Measurements from ENCODE around the gene ELANE.

The ELANE gene

DNA sequence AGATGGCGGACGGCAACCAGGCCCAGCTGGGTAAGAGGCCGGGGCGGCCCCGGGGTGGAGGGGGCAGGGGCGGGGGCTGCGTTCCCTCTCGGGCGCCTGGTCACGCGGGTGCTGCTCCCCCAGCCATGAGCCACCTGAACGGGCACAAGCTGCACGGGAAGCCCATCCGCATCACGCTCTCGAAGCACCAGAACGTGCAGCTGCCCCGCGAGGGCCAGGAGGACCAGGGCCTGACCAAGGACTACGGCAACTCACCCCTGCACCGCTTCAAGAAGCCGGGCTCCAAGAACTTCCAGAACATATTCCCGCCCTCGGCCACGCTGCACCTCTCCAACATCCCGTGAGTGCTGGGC, 43.7 kb upstream of the ELANE start:
- Histone ChIP-seq H3K27me3 (no peaks in the 10 kb centered on the region), H3K36me3 (peaks cover 84 to 99% (median 95%) of the 10 kb centered on the region in 3 donors), H3K4me1 (peaks cover 0 to 10% (median 0%) of the 10 kb centered on the region in 4 donors), H3K27ac (no peak overlapping the region), H3K4me3 (no peak overlapping the region), H3K9me3 (no peaks in the 10 kb centered on the region)
- DNase-seq, result no peak
- intact Hi-C loops (cut with DNase I; ENCODE audit: low total_unique reads), result no loop called here
- TF ChIP-seq, protein P1, sequence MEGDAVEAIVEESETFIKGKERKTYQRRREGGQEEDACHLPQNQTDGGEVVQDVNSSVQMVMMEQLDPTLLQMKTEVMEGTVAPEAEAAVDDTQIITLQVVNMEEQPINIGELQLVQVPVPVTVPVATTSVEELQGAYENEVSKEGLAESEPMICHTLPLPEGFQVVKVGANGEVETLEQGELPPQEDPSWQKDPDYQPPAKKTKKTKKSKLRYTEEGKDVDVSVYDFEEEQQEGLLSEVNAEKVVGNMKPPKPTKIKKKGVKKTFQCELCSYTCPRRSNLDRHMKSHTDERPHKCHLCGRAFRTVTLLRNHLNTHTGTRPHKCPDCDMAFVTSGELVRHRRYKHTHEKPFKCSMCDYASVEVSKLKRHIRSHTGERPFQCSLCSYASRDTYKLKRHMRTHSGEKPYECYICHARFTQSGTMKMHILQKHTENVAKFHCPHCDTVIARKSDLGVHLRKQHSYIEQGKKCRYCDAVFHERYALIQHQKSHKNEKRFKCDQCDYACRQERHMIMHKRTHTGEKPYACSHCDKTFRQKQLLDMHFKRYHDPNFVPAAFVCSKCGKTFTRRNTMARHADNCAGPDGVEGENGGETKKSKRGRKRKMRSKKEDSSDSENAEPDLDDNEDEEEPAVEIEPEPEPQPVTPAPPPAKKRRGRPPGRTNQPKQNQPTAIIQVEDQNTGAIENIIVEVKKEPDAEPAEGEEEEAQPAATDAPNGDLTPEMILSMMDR (IDR thresholded peaks at IDR 0.05), result no peak

DNA sequence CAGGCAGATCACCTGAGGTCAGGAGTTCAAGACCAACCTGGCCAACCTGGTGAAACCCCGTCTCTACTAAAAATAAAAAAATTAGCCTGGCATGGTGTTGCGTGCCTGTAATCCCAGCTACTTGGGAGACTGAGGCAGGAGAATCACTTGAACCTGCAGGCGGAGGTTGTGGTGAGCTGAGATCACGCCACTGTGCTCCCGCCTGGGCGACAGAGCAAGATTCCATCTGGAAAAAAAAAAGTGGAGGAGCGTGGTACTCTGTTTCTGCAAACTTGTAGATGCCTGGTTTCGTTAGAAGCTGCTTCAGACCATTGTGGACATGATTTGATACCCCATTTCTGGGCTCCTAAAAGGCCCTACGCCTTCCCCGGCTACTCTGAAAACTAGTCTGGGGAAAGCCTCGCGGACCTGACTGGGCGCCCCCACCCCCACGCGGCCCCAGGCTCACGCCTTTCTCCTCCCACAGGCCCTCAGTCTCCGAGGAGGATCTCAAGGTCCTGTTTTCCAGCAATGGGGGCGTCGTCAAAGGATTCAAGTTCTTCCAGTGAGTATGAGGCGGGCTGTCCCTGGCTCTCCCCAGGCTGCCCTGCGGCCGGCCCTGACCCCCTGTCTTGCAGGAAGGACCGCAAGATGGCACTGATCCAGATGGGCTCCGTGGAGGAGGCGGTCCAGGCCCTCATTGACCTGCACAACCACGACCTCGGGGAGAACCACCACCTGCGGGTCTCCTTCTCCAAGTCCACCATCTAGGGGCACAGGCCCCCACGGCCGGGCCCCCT, 41.8 kb upstream of the ELANE start:
- DNase-seq, result no peak
- Histone ChIP-seq H3K4me1 (peaks cover 0 to 6% (median 0%) of the 10 kb centered on the region in 4 donors), H3K4me3 (no peak overlapping the region), H3K9me3 (no peaks in the 10 kb centered on the region), H3K27ac (no peak overlapping the region), H3K36me3 (peaks cover 74 to 83% (median 79%) of the 10 kb centered on the region in 3 donors), H3K27me3 (no peaks in the 10 kb centered on the region)
- intact Hi-C loops (cut with DNase I; ENCODE audit: low total_unique reads), result no loop called here
- TF ChIP-seq, protein P1 (IDR thresholded peaks at IDR 0.05), result no peak

DNA sequence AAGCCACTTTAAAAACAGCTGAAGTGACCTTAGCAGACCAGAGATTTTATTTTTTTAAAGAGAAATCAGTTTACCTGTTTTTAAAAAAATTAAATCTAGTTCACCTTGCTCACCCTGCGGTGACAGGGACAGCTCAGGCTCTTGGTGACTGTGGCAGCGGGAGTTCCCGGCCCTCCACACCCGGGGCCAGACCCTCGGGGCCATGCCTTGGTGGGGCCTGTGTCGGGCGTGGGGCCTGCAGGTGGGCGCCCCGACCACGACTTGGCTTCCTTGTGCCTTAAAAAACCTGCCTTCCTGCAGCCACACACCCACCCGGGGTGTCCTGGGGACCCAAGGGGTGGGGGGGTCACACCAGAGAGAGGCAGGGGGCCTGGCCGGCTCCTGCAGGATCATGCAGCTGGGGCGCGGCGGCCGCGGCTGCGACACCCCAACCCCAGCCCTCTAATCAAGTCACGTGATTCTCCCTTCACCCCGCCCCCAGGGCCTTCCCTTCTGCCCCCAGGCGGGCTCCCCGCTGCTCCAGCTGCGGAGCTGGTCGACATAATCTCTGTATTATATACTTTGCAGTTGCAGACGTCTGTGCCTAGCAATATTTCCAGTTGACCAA, 41.1 kb upstream of the ELANE start:
- H3K4me3 ChIP-seq, result no peak overlapping the region
- TF ChIP-seq, protein P1 (IDR thresholded peaks at IDR 0.05), result no peak
- H3K4me1 ChIP-seq, result peaks cover 0 to 3% (median 0%) of the 10 kb centered on the region in 4 donors
- no peaks in the 10 kb centered on the region for H3K9me3 ChIP-seq
- DNase-seq, result no peak
- peaks cover 67 to 76% (median 72%) of the 10 kb centered on the region in 3 donors for H3K36me3 ChIP-seq
- no peak overlapping the region for H3K27ac ChIP-seq
- H3K27me3 ChIP-seq, result no peaks in the 10 kb centered on the region
- intact Hi-C loops (cut with DNase I; ENCODE audit: low total_unique reads), result no loop called here

DNA sequence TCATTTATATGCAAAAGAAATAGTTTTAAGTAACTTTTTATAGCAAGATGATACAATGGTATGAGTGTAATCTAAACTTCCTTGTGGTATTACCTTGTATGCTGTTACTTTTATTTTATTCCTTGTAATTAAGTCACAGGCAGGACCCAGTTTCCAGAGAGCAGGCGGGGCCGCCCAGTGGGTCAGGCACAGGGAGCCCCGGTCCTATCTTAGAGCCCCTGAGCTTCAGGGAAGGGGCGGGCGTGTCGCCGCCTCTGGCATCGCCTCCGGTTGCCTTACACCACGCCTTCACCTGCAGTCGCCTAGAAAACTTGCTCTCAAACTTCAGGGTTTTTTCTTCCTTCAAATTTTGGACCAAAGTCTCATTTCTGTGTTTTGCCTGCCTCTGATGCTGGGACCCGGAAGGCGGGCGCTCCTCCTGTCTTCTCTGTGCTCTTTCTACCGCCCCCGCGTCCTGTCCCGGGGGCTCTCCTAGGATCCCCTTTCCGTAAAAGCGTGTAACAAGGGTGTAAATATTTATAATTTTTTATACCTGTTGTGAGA, 40.5 kb upstream of the ELANE start:
- Histone ChIP-seq H3K36me3 (peaks cover 61 to 70% (median 66%) of the 10 kb centered on the region in 3 donors), H3K4me1 (no peaks in the 10 kb centered on the region), H3K27me3 (no peaks in the 10 kb centered on the region), H3K27ac (no peak overlapping the region), H3K9me3 (no peaks in the 10 kb centered on the region), H3K4me3 (no peak overlapping the region)
- no peak for DNase-seq
- intact Hi-C loops (cut with DNase I; ENCODE audit: low total_unique reads), result no loop called here
- TF ChIP-seq, protein P1 (IDR thresholded peaks at IDR 0.05), result no peak

DNA sequence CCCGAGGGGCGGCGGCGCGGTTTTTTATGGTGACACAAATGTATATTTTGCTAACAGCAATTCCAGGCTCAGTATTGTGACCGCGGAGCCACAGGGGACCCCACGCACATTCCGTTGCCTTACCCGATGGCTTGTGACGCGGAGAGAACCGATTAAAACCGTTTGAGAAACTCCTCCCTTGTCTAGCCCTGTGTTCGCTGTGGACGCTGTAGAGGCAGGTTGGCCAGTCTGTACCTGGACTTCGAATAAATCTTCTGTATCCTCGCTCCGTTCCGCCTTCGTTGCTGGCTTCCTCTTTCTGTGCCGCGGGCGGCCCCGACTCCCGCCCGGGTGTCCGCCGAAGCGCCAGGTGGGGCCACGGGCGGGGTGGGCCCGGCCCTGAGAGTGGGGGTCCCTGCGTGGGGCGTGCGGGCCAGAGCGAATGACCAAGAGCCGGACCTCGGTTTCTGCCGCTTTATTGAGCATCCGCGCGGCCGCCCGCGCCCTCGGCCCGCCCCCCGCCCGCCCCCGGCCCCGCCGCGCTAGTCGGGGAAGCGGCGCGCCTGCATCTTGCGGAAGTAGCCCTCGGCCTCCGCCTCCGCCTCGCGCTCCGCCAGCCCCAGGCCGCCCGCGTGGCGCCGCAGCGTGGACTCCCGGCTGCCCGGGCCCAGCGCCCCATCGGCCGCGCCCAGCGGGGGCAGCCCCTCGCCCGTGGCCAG, 39.9 kb upstream of the ELANE start:
- intact Hi-C loops (cut with DNase I; ENCODE audit: low total_unique reads), result no loop called here
- H3K4me3 ChIP-seq, result no peak overlapping the region
- H3K27me3 ChIP-seq, result no peaks in the 10 kb centered on the region
- no peak overlapping the region for H3K27ac ChIP-seq
- TF ChIP-seq, protein P1 (IDR thresholded peaks at IDR 0.05), result no peak
- no peaks in the 10 kb centered on the region for H3K4me1 ChIP-seq
- H3K9me3 ChIP-seq, result no peaks in the 10 kb centered on the region
- peaks cover 55 to 64% (median 60%) of the 10 kb centered on the region in 3 donors for H3K36me3 ChIP-seq
- DNase-seq, result no peak

All from tibial artery (tissue), 4 donors.